Breast epithelium (tissue), 4 donors: ENCODE results near the gene SLC23A1. TPM values are rescaled to one million over a fixed set of nuclear protein-coding genes. Genes with fewer than 3 reads are reported as not detected.

Experiments
- DNase-seq, 2 donors: peaks; one replicate each; pipeline ENCODE4 v3.0.0-alpha.2; 2019; ENCODE audit warnings: low spot score in 2 of 2
- H3K27ac ChIP-seq, 2 donors: fragments of 200-600 bp; sonication (generic) in 1 of 2; one replicate each; pipeline ENCODE4 v1.5.1; 2016 to 2019; ENCODE audit warnings: mild to moderate bottlenecking in 1 of 2
- H3K27me3 ChIP-seq, 2 donors: fragments of 200-600 bp; sonication (generic) in 1 of 2; one replicate each; pipeline versions ENCODE4 v1.5.1 to v1.6.0; 2017 to 2019; ENCODE audit warnings: control low read depth in 1 of 2, mild to moderate bottlenecking in 1 of 2
- H3K36me3 ChIP-seq: fragments of 200-600 bp; one replicate; pipeline ENCODE4 v1.5.1; 2019
- H3K4me1 ChIP-seq, 2 donors: fragments of 200-600 bp; sonication (generic); one replicate each; pipeline ENCODE4 v1.5.1; 2016 to 2019; ENCODE audit warnings: control low read depth in 1 of 2
- H3K4me3 ChIP-seq, 3 donors: fragments of 200-600 bp; sonication (generic); 1 replicate in 2 of 3; 2 replicates in 1 of 3; pipeline ENCODE4 v1.5.1; 2016 to 2019; ENCODE audit warnings: mild to moderate bottlenecking in 3 of 3, moderate library complexity in 2 of 3
- H3K9me3 ChIP-seq, 2 donors: fragments of 200-600 bp; sonication (generic) in 1 of 2; one replicate each; pipeline ENCODE4 v1.5.1; 2016 to 2019; ENCODE audit warnings: control low read depth in 1 of 2
- CTCF ChIP-seq, 3 donors: fragments of 450-650 bp; IDR thresholded peaks; one replicate each; pipeline ENCODE4 v1.5.1; 2016 to 2017; ENCODE audit warnings: antibody characterized with exemption in 3 of 3, mild to moderate bottlenecking in 3 of 3, moderate library complexity in 3 of 3
- POLR2A ChIP-seq: fragments of 450-650 bp; IDR thresholded peaks from one replicate; pipeline ENCODE4 v1.6.1; 2016; ENCODE audit warnings: antibody characterized with exemption, mild to moderate bottlenecking, moderate library complexity
- POLR2AphosphoS5 ChIP-seq, 3 donors: sonication (generic); formaldehyde crosslinking; IDR thresholded peaks; one replicate each; pipeline ENCODE4 v1.6.1; 2017; ENCODE audit warnings: antibody characterized with exemption in 3 of 3
- intact Hi-C: fragments of 100-400 bp; cut with DNase I; formaldehyde crosslinking; loops from one replicate; pipeline ENCODE4 v1.15.1; 2023; ENCODE audit warnings: low total_unique reads
- total RNA-seq, 3 donors: library from RNA; depleted of rRNA; stranded (reverse); fragments of >200 nt; gene quantifications; one replicate each; pipeline ENCODE4 v1.1.0, GENCODE V29; 2016

Gene SLC23A1
- total RNA-seq, 3 donors from 2014 or later, result 0.33 to 1.0 TPM; not detected in 1

- no peaks in the 10 kb centered on the region for H3K36me3 ChIP-seq
- TF ChIP-seq POLR2AphosphoS5 (IDR thresholded peaks at IDR 0.05) (no peak), CTCF (IDR thresholded peaks at IDR 0.05) (no peak), POLR2A (no peak)
- intact Hi-C loops, result loop anchor here (10.0 kb wide), 1 partner anchor 98 kb away; the partner anchor contains the start of gene MATR3
- DNase-seq, result no peak
- no peaks in the 10 kb centered on the region for H3K9me3 ChIP-seq
- peaks cover 3 to 17% of the 10 kb centered on the region in 2 donors for H3K4me1 ChIP-seq
- H3K4me3 ChIP-seq, result peak overlapping the region; percentile 37 to 68 (median 53)
- H3K27me3 ChIP-seq, result peaks cover 0 to 3% of the 10 kb centered on the region in 2 donors
- peak overlapping the region; percentile 45 to 88 for H3K27ac ChIP-seq
Observed at GRCh38 chr5:139392324-139392677, 9.2 kb upstream of the SLC23A1 start.

DNA sequence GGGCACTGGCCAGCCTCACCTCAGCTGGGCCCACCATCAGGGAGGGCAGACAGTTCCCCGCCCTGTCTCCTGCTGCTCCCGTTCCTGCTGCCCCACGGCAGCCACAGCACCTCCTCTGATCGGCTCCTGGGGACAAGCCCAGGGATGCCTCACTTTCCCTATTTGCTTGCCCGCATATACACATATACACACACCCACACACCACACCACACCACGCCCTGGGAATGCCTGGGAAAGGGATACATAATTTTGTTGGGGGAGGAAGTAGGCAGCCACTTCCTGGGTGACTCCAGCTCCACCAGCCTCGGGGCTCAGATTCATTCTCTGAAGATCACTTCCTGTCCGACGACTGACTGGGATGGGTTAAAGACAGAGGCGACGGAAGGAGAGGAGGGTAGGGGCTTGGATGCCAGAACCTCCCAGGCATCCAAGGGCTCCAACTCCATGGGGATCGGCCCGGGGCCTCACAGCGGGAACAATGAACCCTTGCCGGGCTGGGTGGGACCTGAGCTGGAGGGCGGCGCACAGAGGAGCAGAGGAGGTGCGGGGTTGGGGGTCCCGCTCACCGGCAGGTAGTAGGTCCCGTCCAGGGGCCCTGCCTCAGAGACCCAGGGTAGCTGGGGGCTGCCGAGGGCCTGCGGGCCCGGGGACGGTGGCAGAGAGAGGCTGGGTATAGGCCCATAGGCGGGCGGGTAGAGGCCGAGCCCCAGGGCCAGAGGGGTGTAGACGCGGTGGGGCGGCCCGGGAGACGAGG is 8.7 kb upstream of the SLC23A1 start:
- TF ChIP-seq POLR2A (no peak), CTCF (IDR thresholded peaks at IDR 0.05) (no peak), POLR2AphosphoS5 (IDR thresholded peaks at IDR 0.05) (no peak)
- intact Hi-C loops, result loop anchor here (10.0 kb wide), 1 partner anchor 97 kb away; the partner anchor contains the start of gene MATR3
- no peaks in the 10 kb centered on the region for H3K36me3 ChIP-seq
- H3K27me3 ChIP-seq, result peaks cover 0 to 3% of the 10 kb centered on the region in 2 donors
- H3K27ac ChIP-seq, result peak overlapping the region; percentile 55 to 88
- H3K4me1 ChIP-seq, result peaks cover 3 to 17% of the 10 kb centered on the region in 2 donors
- no peaks in the 10 kb centered on the region for H3K9me3 ChIP-seq
- peak overlapping the region; percentile 37 to 68 (median 53) for H3K4me3 ChIP-seq
- DNase-seq, result no peak

GRCh38 chr5:139390639-139391569 is 7.8 kb upstream of the SLC23A1 start:
- H3K27ac ChIP-seq, result peak overlapping the region; percentile 55 to 88
- H3K27me3 ChIP-seq, result peaks cover 0 to 3% of the 10 kb centered on the region in 2 donors
- H3K4me1 ChIP-seq, result peaks cover 3 to 17% of the 10 kb centered on the region in 2 donors
- DNase-seq, result no peak
- H3K9me3 ChIP-seq, result no peaks in the 10 kb centered on the region
- no peaks in the 10 kb centered on the region for H3K36me3 ChIP-seq
- intact Hi-C loops, result loop anchor here (10.0 kb wide), 1 partner anchor 96 kb away; the partner anchor contains the start of gene MATR3
- H3K4me3 ChIP-seq, result peak overlapping the region in 1 of 3 donors; percentile 68
- TF ChIP-seq CTCF (IDR thresholded peaks at IDR 0.05) (no peak), POLR2A (no peak), POLR2AphosphoS5 (IDR thresholded peaks at IDR 0.05) (no peak)

DNA sequence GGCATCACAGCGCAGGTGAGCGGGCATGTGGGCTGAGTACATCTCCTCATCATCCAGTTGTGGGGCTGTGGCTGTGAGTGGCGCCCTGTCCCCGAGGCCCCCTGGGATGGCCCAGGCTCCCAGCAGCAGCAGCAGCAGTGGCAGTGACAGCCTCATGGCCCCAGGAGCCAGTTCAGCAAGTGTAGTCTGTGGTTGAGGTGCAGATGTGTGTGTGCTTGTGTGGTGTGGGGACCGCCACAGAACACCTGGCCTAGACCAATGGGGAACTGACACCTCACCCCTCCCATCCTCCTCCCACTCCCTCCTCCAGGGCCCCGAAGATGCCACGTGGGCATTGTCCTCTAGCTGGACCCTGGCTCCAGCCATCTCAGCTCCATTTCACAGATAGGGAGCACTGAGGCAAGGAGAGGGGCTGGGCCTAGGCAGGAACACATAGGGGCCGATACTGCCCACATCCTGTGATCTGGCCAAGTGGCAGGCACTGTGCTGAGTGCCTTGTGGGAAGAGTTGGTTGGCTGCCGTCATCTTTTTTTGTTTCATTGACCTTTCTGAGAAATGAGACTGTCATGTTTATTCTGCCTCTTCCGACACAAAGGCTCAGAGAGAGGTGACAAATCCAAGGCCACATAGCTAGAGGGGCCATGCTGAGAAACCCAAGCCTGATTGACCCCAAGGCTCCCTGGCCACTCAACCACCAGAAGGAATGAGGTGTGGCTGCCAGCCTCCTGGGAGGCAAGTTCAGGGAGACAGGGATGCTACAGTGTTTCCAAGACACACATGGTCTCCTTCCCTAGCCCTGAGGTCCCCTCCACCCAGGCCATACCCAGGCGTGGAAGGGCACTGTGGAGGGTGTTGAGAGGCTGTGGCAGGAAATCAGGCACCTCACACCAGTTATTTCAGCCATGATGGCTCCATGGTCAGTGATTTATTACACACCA is 6.9 kb upstream of the SLC23A1 start, which contains the start of gene MZB1:
Gene MZB1, minus strand, starts transcription at position 213 of the 938 bp plus-strand sequence. Its CDS starts 57 bp downstream, at position 156.
- peak within 1 kb of the TSS in 2 of 3 donors; percentile 40 to 61 for H3K4me3 ChIP-seq
- H3K36me3 ChIP-seq, result no peaks in the 10 kb centered on the region
- DNase-seq, result no peak
- intact Hi-C loops, result loop anchor here (10.0 kb wide), 1 partner anchor 95 kb away; the partner anchor contains the start of gene MATR3
- no peaks in the 10 kb centered on the region for H3K9me3 ChIP-seq
- peaks cover 3 to 21% of the 10 kb centered on the region in 2 donors for H3K4me1 ChIP-seq
- TF ChIP-seq POLR2A (no peak), POLR2AphosphoS5 (IDR thresholded peaks at IDR 0.05) (no peak), CTCF (IDR thresholded peaks at IDR 0.05) (no peak)
- peak within 1 kb of the TSS; percentile 62 to 88 for H3K27ac ChIP-seq
- H3K27me3 ChIP-seq, result peaks cover 0 to 3% of the 10 kb centered on the region in 2 donors
